ENCODE results near the gene MUC21.

The MUC21 gene
- 0 to 0.07 (median 0) reads per million in 18 experiments for total RNA-seq

- DNase-seq: no peak
Observed at GRCh38 chr6:30983439-30983838, at the start of gene MUC21. Gene MUC21 (plus strand): TSS chr6:30983718. CDS start chr6:30983959, 241 bp downstream.

GRCh38 chr6:30935018-30935417 lies 48.5 kb upstream of the MUC21 start:
- DNase-seq: no peak

GRCh38 chr6:30937265-30937664 lies 46.3 kb upstream of the MUC21 start:
- DNase-seq: no peak

- DNase-seq: no peak
Observed at GRCh38 chr6:30938730-30939129, 44.8 kb upstream of the MUC21 start.

- no peak for DNase-seq
Observed at GRCh38 chr6:30939473-30939872, 44.0 kb upstream of the MUC21 start.

GRCh38 chr6:30940361-30940986 lies 43.0 kb upstream of the MUC21 start, which contains the start of gene MUCL3:
Gene MUCL3 (plus strand): TSS chr6:30940973. CDS start chr6:30941000, 27 bp downstream.
- DNase-seq: no peak

- DNase-seq: peak; percentile 17 to 55
Observed at GRCh38 chr6:30942338-30943060, 41.0 kb upstream of the MUC21 start.

GRCh38 chr6:30944051-30944450 lies 39.5 kb upstream of the MUC21 start:
- no peak for DNase-seq

GRCh38 chr6:30945281-30945680 lies 38.2 kb upstream of the MUC21 start:
- DNase-seq: no peak

GRCh38 chr6:30947231-30947630 lies 36.3 kb upstream of the MUC21 start:
- DNase-seq: no peak

- DNase-seq: no peak
Observed at GRCh38 chr6:30948811-30949210, 34.7 kb upstream of the MUC21 start.

GRCh38 chr6:30951907-30952469 lies 31.5 kb upstream of the MUC21 start:
- no peak for DNase-seq

- DNase-seq: no peak
Observed at GRCh38 chr6:30954631-30955366, 28.7 kb upstream of the MUC21 start.

GRCh38 chr6:30955367-30956042 lies 28.0 kb upstream of the MUC21 start:
- DNase-seq: peak; percentile 61 to 67

GRCh38 chr6:30957716-30958115 lies 25.8 kb upstream of the MUC21 start:
- DNase-seq: no peak

- DNase-seq: peak in 1 of 2 donors; percentile 7
Observed at GRCh38 chr6:30960907-30961673, 22.4 kb upstream of the MUC21 start.

- DNase-seq: no peak
Observed at GRCh38 chr6:30962716-30963115, 20.8 kb upstream of the MUC21 start.

GRCh38 chr6:30963641-30964040 lies 19.9 kb upstream of the MUC21 start:
- no peak for DNase-seq

GRCh38 chr6:30964075-30964474 lies 19.4 kb upstream of the MUC21 start:
- no peak for DNase-seq

GRCh38 chr6:30965140-30965601 lies 18.3 kb upstream of the MUC21 start:
- no peak for DNase-seq

- DNase-seq: no peak
Observed at GRCh38 chr6:30966154-30966553, 17.4 kb upstream of the MUC21 start.

- peak; percentile 76 to 81 for DNase-seq
Observed at GRCh38 chr6:30969171-30969570, 14.3 kb upstream of the MUC21 start.
